ENCODE results near the gene MRC2.

The MRC2 gene

DNA sequence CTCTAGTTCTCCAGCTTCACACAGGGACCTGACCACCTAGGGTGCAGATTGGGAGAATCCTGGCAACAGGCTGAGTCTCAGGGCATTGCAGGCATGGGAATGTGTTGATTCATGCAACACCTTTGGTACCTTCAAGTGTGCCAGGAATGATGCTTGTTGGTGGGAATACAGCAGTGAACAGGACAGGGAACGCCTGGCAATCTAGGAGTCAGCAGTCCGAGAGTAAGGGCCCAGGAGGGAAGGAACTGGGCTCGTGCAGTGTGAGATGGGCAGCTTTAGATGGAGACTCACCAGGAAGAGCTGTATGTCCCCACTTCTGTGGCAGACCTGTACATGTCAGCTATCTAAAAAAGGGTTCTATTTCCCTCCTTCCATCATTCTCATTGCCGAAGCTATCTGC is 12.0 kb upstream of the MRC2 start:
- DNase-seq = no peak

- no peak for DNase-seq
Measured at GRCh38 chr17:62616993-62617893, 10.2 kb upstream of the MRC2 start.

GRCh38 chr17:62617894-62618472 is 9.5 kb upstream of the MRC2 start:
- DNase-seq = peak; percentile 59

- no peak for DNase-seq
Measured at GRCh38 chr17:62618647-62619416, 8.6 kb upstream of the MRC2 start.

DNA sequence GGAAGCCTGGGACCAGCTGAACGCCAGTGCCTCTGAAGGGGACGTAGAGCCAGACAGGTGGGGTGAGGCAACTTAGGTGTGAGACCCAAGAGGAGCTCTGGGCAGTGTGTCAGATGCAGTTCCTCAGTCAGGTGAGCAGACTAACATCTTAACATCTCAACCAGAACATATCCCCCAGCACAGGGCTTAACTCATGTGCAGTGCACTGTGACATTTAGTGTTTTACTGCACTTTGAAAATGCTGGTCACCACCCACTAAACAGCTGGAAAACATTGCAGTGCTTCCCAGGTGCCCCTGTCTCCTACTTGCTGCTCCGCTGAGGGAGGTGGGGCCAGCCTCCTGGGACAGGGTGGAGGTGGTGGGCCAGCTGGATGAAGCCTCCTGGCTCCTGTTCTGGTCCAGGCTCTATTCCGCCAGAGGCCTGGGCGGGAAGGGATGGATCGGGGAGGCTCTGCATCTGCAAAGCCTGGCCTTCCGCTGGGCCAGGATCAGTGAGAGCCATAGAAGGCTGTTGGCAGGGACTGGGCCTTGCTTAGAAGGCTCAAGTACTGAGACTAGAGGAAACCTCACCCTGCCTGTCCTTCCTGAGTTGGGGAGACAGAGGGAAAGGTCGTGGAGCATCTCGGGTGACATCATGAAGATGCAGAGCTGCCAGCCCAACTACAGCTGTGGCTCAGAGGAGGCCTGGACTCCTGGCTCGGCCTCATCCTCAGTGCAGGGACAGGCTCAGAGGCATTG is 7.9 kb upstream of the MRC2 start:
- no peak for DNase-seq

GRCh38 chr17:62621223-62621622 is 6.2 kb upstream of the MRC2 start:
- DNase-seq = no peak

GRCh38 chr17:62625184-62625869 is 2.1 kb upstream of the MRC2 start:
- no peak for DNase-seq

DNA sequence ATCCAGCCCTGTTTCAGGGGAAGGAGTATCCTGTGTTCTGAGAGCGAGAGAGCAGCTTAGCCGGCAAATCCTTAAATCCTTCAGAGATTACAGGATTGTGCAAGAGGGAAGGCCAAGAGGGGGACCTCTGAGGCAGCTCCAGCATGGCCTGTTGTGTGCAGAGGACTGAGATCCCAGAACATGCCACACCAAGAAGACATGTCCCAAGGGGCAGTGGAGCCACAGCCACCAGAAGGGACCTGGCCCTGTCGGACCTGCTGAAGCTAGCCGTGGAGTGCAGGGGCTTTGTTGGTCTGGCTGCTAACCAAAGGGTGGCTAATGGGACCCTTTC is 1.6 kb upstream of the MRC2 start:
- DNase-seq = no peak

GRCh38 chr17:62626719-62627218 is 701 bp upstream of the MRC2 start:
- DNase-seq = peak; percentile 70

DNA sequence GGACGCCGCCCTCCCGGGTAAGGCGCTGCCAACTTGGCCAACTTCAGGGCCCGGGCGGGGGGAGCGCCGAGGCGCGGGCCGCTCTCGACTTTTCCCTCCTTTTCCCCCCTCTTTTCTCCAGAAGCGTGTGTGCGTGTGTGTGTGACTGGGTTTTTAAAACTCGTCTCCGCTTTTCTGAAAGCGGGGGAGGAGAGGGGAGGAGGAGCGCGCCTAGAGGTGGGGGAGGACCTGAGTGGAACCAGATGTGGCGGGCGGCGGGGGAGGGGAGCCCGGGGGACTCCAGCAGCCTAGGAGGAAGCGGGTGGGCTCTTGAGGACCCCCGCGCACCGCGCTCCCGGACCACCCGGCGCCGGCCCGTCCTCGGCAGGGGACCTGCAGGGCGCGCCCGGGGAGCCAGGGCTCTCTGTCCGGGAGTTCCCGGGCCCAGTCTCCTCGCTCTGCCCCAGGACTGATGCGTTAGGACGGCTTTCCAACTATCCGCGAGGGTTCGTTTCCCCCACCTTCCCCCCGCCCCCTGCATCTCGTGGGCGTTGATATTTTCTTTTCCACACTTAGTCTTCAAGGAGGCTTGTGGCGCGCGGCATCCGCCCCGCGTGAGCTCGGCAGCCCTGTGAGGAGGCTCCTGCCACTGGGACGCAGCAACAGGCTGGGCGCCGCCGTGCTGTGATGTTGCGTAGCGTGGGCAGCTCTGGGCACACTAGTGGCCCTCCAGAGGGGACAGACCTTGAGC is 599 bp downstream of the MRC2 start:
- peak; percentile 91 for DNase-seq

DNA sequence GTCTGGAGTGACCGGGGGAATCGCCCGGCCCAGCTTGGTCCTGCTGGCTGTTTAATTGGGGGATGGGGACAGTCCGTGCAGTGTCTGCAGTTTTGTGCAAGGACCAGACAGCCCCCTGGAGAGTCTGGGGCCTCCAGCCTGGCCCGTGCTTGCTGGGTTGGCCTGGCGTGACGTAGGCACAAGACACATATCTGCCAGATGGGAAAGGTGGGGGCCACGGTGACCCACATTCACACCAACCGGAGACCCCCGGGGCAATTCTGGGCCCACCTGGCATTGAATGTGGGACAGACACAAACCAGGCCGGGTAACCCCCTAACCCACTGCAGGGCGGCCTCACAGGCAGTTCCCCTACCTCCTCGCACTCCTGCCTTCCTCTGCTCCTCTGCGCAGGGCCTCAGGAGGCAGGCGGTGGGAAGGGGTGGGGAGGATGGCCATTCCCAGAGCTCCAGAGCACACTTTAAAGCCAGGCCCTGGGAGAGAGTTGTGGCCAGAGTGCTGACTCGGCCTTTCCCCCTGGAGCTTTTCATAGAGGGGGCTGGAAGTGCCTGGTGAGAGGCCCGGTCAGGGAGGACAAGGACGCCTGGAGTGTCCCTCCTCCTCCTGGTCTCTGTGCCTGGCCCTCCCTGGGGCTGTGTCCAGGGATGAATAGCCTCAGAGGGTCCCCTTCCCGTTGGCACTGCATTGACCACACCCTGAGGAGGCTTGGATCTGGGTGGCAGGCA is 1.5 kb downstream of the MRC2 start:
- peak; percentile 94 for DNase-seq

DNA sequence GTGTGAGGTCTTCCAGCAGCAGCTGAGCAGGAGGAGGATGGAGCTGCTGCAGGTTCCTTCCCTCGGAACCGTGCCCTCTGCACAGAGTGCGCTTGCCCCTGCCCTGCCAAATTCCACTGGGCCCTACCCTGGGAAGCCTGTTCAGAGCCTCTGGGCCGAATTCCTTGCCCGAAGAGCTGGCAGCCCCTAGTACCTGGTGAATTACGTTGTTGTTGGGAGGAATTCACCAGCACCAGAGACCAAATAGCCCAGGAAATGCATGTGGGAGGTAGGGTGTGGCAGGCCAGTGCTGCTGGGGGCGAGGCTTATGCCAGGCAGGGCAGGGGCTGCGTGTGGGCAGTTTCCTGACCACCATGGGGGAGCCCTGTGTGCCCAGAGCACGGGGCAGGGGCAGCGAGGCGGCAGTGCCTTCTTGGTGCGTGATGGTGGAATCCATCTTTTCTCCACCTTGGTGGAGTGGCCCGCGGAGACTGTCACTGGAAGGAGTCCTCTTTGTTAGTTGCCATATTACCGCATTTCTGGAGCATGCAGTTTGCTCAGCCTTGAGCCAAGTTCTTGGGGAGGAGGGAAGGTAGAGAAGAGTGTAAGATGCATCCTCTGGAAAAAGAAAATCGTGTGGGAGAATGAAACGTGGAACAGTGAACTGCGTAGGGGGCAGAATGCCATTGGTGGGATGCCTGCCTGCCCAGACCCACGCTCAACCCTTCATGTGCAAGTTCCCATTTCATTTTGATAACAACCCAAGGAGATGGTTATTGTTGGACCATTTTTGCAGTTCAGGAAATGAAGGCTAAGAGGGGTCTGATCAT is 2.3 kb downstream of the MRC2 start:
- DNase-seq = no peak

- no peak for DNase-seq
Measured at GRCh38 chr17:62630365-62631085, 3.1 kb downstream of the MRC2 start.

GRCh38 chr17:62631086-62631935 is 3.8 kb downstream of the MRC2 start:
- no peak for DNase-seq

DNA sequence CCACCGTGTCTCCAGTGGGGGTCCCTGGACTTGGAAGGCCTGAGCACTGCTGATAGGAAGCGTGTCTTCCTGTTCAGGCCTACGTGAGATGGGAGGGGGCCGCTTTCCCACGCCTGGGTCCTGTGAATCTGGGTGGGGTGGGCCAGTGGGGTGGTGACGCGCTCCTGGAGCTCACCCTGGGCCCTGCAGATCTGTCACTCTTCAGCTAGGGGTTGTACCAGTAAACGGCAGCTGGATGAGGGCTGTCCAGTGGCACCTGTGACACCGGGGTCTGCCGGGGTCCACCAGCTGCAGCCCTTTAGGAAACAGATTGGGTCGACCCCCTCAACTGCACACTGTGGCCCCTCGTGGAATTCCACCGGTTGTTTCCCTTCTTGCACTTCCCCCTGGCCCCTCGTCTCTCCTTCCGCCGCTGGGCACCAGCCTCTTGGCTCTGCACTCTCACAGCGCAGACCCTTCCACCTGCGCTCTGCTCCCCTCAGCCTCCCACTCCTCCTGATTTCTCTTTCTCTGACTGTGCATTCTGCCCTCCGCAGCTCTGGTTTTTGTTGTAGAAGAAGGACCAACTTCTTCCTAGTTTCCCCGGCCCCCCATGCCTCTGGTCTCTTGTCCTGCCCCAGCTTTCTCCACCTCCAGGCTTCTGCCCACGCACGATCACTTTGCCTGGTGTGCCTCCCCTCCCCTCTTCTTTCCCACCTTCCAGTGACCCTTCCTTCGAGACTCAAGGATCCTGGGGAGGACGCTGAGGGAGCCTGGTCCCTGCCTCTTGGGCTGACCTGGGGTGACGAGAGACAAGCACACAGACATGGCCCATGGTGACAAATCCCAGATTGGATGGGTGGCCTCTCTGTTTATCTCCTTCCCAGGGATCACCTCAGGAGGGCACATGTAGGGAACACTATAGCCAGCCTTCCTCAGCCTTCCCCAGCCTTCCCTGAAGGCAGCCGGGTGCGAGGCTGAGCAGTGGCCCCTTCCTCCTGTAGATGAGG is 4.8 kb downstream of the MRC2 start:
- DNase-seq = no peak

DNA sequence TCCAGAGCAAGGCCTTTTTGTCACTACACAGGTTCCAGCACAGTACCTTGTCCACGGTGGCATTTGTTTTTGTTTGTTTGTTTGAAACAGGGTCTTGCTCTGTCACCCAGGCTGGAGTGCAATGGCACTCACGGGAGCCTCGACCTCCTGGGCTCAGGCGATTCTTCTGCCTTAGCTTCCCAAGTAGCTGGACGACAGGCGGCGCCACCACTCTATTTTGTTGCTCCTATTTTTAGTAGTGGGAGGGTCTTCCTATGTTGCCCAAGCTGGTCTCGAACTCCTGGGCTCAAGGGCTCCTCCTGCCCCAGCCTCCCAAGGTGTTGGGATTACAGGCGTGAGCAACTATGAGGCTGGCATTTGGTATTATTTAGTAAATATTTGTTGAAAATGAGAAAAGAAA is 10.3 kb downstream of the MRC2 start:
- DNase-seq = no peak

DNA sequence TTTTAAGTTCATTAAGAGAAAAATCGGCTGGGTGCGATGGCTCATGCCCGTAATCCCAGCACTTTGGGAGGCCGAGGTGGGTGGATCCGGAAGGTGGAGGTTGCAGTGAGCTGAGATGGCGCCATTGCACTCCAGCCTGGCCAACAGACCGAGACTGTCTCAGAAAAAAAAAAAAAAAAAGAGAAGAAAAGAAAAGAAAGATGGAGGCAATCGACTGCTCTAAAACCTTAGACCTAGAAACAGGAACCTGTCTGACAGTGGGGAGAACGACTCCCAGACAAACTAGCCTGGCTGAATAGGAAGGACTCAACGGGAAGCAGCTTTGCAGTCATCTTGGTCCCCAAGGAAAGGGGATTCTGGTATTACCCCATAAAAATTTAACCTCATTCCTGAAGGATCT is 13.7 kb downstream of the MRC2 start:
- no peak for DNase-seq
